ENCODE measurements around the gene FLT1.

GRCh38 chr13:28392428-28392827 lies 102.5 kb downstream of the FLT1 start:
- TF ChIP-seq ZBTB8A (tag by site-specific recombination; IDR thresholded peaks at IDR 0.05) (no peak), CTCF (tag by site-specific recombination; IDR thresholded peaks at IDR 0.05) (no peak), ZNF624 (tag by site-specific recombination; IDR thresholded peaks at IDR 0.05) (no peak), ZNF768 (tag by site-specific recombination; IDR thresholded peaks at IDR 0.05) (no peak), OVOL3 (tag by site-specific recombination; IDR thresholded peaks at IDR 0.05) (no peak)
